Left ventricle myocardium superior (tissue), 1 donor: Measurements from ENCODE around the gene SYTL1. TPM values are rescaled to one million over a fixed set of nuclear protein-coding genes. Genes with fewer than 3 reads are reported as not detected.
A peak's percentile ranks its signal among the peaks of the same experiment; 100 is the strongest.

Experiments
- ATAC-seq: fragments of 200-7000 bp; cut with Tn5 transposase; one replicate; pipeline ENCODE4 v1.9.1; 2020; ENCODE audit warnings: mild to moderate bottlenecking, moderate library complexity
- DNase-seq: peaks from one replicate; pipeline ENCODE4 v3.0.0-alpha.2; 2020
- intact Hi-C: fragments of 100-400 bp; cut with micrococcal nuclease; formaldehyde crosslinking; loops from one replicate; pipeline ENCODE4 v1.11.0; 2022
- total RNA-seq: library from RNA; stranded (reverse); fragmentation: NEBNext Ultra II Directional; extraction: Animal tissue kit (Norgen Biotek cat#: 25700); gene quantifications from one replicate; pipeline ENCODE4 v1.2.1, GENCODE V29; 2021
- donor health status: DM: no; HTN: yes; CAD: no; lungs with severe emphysema.

Gene SYTL1
- total RNA-seq, 1 donor from 2014 or later: 1.1 TPM

DNA sequence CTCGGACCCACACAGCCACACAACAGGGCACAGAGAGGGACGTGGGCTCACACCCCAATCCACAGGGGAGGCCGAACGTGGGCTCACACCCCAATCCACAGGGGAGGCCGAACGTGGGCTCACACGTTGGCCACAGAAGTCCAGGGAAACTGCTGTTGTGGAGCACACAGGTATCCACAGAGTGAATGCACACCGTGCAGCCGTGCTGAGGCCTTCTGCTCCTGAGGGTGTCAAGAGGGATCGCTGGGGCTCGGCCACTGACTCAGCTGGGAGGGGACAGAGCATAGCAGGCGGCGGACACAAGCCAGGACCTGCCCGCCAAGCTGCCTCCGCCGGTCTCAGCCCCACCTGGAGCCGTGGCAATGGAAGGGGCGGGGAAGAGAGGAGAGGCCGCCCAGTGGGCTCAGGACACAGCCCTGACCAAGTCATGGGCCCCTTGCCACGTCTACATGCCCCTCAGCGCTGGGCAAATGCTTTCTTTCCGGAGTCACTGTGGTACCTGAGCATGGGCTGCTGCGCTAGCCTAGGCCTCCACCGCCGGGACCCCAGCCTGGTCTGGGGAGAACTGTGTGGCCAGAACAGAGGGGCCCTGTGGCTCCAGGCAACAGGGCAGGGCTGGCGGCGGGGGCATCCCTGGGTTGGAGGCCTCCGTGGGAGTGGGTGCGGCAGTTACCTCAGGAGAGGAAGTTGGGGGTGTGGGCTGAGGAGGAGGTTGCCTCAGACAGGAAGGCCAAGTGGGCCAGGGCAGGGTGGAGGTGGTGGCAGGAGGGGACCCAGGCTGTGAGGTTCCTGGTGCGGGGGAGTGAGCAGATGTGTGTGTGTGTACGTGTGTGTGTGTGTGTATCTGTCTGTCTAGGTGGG is 1.2 kb downstream of the SYTL1 start:
- no peak for DNase-seq
- intact Hi-C loops: no loop called here
- peak; percentile 55 for ATAC-seq

DNA sequence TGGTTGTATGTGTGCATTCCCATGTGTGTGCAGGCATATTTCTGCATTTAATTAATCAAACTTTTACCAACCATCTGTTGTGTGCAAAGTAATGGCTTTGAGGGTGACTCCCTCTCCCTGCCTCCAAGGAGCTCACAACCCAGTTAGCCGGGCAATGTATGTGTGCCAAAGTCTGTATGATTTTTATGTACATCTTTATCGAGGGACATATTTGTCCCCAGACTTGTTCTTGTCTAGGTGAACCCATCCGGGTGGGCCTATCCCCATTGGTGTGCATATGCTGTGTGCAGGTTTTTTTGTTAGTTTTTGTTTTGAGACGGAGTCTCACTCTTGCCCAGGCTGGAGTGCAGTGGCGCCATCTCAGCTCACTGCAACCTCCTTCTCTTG is 1.8 kb downstream of the SYTL1 start:
- intact Hi-C loops: no loop called here
- ATAC-seq: no peak

DNA sequence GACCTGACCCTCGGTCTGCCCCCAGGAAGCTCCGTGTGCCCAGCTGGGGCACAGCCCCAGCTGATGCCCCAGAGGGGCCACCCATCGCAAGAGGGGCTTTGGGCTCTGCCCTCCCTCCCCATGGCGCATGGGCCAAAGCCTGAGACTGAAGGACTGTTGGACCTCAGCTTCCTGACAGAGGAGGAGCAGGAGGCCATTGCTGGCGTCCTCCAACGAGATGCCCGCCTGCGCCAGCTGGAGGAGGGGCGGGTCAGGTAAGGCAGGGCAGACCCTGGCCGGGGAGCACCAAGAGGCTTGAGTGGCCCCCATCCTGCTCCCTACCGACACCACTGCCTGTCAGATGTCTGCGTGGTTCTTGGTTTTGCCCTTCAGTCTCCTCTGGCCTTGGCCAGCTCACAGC is 3.5 kb downstream of the SYTL1 start:
- intact Hi-C loops: no loop called here
- ATAC-seq (no peak), DNase-seq (no peak)

More for the DNA sequence above, 1.8 kb downstream of the SYTL1 start:
- DNase-seq: no peak

- intact Hi-C loops: no loop called here
- no peak for DNase-seq
- ATAC-seq: no peak
Measured at GRCh38 chr1:27346357-27346756, 4.5 kb downstream of the SYTL1 start.

- ATAC-seq: no peak
- intact Hi-C loops: no loop called here
- DNase-seq: no peak
Measured at GRCh38 chr1:27346991-27347624, 5.3 kb downstream of the SYTL1 start.

- intact Hi-C loops: no loop called here
- peak; percentile 52 for DNase-seq
- peak; percentile 39 for ATAC-seq
Measured at GRCh38 chr1:27348861-27349783, 7.3 kb downstream of the SYTL1 start.

- peak; percentile 80 for DNase-seq
- peak; percentile 74 for ATAC-seq
- intact Hi-C loops: no loop called here
Measured at GRCh38 chr1:27349784-27350662, 8.2 kb downstream of the SYTL1 start.

DNA sequence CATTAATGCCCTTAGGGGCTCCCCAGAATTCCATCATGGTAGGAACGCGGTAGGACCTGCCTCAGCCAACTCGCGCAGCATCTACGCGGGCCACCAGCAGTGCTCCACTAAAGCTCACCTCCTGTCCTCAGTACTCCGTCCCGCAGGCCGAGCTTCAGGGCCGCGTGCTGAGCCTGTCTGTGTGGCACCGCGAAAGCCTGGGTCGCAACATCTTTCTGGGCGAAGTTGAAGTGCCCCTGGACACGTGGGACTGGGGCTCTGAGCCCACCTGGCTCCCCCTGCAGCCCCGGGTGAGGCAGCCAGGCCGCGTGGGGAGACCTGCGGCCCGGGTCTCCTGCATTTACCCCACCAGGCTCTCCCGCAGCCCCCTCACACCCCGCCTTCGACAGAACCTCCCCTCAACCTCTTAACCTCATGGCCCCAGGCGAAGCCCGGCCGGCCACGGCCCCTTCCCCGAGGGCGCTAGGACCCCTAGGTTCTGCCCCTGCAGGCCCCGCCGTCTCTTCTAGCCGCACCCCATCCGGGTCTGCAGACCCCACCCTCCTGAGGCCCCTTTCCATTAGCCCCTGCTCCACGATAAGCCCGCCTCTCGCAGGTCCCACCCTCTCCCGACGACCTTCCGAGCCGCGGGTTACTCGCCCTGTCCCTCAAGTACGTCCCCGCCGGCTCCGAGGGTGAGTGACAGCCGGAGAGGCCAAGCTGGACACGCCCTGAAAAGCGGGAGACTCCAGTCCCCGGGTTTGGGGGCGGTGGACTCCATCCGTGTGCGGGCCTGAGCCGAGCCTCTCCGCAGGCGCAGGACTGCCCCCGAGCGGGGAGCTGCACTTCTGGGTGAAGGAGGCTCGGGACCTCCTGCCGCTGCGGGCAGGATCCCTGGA is 9.1 kb downstream of the SYTL1 start:
- DNase-seq (peak; percentile 79), ATAC-seq (peak; percentile 57)
- intact Hi-C loops: no loop called here

GRCh38 chr1:27351541-27352107 is 9.8 kb downstream of the SYTL1 start:
- DNase-seq: no peak
- no peak for ATAC-seq
- intact Hi-C loops: no loop called here

GRCh38 chr1:27353166-27353565 is 11.3 kb downstream of the SYTL1 start:
- no peak for ATAC-seq
- peak; percentile 67 for DNase-seq

GRCh38 chr1:27353629-27354028 is 11.8 kb downstream of the SYTL1 start:
- DNase-seq: no peak
- ATAC-seq: no peak
- intact Hi-C loops: no loop called here

More at GRCh38 chr1:27353166-27353565, 11.3 kb downstream of the SYTL1 start:
- intact Hi-C loops: no loop called here

DNA sequence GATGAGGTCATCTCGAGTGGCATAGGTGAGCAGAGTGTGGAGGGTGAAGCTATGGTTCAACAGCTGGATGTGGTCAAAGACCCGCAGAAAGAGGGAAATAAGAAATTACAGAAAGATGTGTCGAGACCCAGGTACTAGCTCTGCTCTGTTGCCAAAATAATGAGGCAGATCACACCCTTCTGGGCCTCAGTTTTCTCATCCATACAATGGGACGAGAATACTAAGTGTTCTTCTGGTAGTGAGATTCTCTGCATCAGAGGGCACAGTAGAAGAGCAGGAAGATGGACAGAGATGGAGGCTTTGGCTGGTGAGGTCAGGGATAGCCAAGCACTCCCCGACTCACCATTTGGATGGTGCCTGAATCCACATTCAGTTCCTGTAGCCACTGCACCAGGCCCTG is 13.9 kb downstream of the SYTL1 start:
- ATAC-seq (no peak), DNase-seq (no peak)
- intact Hi-C loops: no loop called here

DNA sequence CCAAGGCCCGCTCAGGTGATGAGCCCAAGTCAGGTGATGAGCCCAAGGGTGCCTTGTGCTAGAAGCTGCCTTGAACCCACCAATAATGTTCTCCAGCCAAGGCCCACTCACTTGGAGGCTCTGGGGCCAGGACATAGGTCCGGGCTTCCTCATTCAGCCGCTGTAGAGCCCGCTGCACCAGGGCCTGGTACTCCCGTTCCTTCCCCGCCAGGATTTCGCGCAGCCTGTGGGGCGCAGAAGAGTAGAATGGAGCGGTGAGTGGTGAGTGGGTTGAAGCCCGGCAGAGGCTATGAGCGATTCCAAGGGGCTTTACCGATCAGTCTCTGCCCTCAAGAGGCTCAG is 14.4 kb downstream of the SYTL1 start:
- no peak for DNase-seq
- intact Hi-C loops: no loop called here
- no peak for ATAC-seq

- no peak for DNase-seq
- intact Hi-C loops: no loop called here
- ATAC-seq: no peak
Measured at GRCh38 chr1:27356619-27357280, 14.9 kb downstream of the SYTL1 start.

GRCh38 chr1:27357281-27358037 is 15.6 kb downstream of the SYTL1 start:
- intact Hi-C loops: no loop called here
- DNase-seq (peak; percentile 86), ATAC-seq (peak; percentile 72)
